Fibroblast of the conjunctiva (primary cell): ENCODE results near the gene PTER.

Experiments used
- DNase-seq: peaks from one replicate; pipeline ENCODE4 v3.0.0-alpha.2; 2010; ENCODE audit warnings: low read depth

PTER gene

DNA sequence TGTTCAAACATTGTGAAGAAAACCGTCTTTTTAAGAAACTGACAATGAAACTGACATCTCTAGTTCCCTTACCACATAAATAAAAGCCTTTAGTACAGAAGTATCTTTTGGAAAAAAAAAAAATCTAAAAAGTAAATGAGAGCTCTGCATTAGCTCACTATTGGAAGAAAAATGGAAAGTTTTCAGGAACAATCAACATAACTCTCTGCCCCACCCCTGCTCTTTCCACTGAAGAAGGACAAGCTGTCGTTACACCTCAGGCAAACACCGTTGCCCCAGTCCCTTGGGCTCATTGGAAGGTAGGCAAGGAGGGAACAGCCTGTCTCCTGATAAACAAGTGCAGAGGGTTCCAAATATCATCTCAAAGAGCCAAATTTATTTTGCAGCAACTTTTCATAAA, 107.3 kb downstream of the PTER start:
- DNase-seq = no peak

- no peak for DNase-seq
These were observed 107.8 kb downstream of the PTER start for GRCh38 chr10:16544591-16544990.

- peak; percentile 3 for DNase-seq
These were observed 108.4 kb downstream of the PTER start for GRCh38 chr10:16545116-16545736.

DNA sequence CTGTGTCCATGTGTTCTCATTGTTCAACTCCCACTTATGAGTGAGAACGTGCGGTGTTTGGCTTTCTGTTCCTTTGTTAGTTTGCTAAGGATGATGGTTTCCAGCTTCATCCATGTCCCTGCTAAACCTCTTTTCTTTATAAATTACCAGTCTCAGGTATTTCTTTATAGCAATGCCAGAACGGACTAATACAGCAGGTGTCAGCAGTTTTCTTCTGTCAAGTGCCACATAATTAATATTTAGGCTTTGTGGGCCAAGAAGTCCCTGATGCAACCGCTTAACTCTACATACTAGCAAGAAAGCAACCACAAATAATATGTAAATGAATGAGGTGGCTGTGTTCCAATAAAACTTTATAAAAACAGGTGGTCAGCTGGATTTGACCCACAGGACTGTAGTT, 111.2 kb downstream of the PTER start:
- DNase-seq = no peak

GRCh38 chr10:16559236-16559773, 122.5 kb downstream of the PTER start:
- DNase-seq = no peak

- DNase-seq = no peak
These were observed 126.1 kb downstream of the PTER start for GRCh38 chr10:16562891-16563290.
